Measurements from ENCODE around the gene POLDIP2. TPM values are rescaled to one million over a fixed set of nuclear protein-coding genes. Genes with fewer than 3 reads are reported as not detected.

Gene POLDIP2, protein sequence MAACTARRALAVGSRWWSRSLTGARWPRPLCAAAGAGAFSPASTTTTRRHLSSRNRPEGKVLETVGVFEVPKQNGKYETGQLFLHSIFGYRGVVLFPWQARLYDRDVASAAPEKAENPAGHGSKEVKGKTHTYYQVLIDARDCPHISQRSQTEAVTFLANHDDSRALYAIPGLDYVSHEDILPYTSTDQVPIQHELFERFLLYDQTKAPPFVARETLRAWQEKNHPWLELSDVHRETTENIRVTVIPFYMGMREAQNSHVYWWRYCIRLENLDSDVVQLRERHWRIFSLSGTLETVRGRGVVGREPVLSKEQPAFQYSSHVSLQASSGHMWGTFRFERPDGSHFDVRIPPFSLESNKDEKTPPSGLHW
- total RNA-seq: 10 to 100 TPM; 83.6 to 98.6 TPM

DNA sequence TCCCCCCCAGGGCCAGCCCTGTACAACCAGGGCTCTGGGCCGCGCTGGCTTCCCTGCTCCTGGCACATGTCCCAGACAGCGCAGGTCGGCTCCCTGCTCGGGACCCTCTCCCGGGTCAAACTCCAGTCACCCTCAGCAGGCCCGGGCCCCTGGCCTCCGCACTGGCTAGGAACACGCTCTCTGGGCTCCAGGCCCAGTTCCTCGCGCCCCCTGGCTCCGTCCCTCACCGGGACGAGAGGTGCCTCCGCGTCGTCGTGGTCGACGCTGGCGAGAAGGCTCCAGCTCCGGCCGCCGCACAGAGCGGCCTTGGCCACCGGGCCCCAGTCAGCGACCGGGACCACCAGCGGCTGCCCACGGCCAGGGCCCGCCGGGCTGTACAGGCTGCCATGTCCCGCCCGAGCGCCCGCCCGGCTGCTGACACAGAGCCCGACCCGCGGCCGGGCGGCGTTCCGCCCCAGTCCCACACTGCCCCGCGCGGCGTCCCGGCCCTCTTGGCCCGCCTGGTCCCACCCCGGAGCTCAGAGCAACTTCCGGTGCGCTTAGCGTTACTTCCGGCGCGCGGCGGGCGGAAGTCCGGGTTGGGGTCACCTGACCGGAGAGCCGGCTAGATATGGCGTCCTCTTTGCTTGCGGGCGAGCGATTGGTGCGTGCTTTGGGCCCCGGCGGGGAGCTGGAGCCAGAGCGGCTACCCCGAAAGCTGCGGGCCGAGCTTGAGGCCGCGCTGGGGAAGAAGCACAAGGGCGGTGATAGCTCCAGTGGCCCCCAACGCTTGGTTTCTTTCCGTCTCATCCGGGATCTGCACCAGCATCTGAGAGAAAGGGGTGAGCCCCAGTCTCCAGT is at the start of gene POLDIP2:
Gene POLDIP2 (minus strand): TSS at position 467 of the 840 bp plus-strand sequence. CDS start 79 bp downstream, at position 388.

DNA sequence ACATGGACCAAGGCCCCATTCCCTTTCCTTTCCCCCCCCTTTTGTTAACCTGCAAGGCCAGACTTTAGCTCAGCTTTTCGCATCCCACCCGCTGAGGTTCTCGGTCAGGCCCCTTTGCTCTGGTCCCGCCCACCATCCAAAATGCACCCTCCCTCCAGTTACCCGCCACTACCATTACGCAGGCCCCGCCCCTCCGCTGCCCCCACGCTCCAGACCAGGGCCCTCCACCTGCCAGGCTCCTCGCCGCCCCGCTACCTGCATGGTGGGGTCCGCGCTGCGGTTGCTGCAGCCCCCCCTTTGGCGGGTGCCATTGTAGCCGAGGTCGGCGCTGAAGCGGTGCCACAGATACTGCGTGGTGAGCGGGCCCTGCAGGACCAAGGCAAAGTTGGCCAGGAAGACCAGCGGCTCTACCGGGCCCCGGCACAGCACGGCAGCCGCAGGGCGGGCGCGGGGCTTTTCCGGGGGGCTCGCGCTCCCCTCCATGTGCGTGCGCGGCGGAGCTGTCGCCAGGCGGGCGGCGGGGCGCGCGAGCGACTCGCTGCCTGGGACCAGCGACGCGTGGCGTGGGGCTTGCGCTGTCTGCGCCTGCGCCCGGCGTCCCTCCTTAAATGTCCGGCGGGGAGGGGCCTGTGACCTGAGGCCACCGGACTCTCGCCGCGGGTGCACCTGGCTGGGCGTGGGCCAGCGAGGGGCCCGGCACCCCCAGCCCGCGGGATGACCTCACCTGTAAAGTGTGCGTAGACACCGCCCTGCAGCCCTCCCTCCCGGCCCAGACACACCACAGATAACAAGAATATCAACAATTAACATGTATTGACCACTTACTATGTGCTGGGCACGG is 48.5 kb upstream of the POLDIP2 start, which contains the start of gene SLC46A1:
Gene SLC46A1 (minus strand): TSS at position 581 of the 841 bp plus-strand sequence. CDS start 98 bp downstream, at position 483.

DNA sequence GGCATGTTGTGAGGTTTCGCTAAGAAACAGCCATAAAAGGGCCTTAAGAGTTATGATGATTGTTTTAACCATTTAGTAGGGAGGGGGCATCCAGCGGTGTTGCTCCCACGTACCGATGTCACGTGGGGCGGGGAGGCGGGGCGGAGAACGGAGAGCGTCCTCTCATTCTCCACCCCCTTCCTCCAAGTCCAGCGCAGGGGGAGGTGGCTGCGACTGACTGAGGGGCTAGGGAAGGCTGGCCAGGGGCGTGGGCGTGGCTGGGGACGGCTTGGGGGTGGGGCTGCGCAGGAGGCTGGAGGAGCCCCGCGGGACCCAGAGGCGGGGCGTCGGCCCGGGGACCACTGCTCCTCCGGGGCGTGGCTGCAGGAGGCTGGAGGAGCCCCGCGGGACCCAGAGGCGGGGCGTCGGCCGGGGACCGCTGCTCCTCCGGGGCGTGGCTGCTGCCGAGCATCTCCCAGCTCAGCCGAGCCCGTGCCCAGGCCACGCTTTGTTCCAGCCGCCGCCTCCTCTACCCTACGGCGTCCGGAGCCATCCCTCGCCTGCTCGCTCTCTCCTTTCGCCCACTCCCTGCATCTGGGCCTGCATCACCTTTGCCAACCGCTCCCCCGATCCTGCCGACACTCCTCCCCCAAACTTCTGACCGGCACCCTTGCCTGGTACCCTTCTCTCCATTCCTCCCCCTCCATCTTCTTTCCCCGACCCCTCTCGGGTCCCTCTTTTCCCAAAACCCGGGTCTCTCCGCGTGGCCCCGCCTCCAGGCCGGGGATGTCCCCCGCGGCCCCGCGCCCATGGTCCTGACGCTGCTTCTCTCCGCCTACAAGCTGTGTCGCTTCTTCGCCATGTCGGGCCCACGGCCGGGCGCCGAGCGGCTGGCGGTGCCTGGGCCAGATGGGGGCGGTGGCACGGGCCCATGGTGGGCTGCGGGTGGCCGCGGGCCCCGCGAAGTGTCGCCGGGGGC is 14.2 kb upstream of the POLDIP2 start, which contains the start of gene SARM1:
Gene SARM1 (plus strand): TSS at position 450 of the 958 bp plus-strand sequence. CDS start 339 bp downstream, at position 789.

DNA sequence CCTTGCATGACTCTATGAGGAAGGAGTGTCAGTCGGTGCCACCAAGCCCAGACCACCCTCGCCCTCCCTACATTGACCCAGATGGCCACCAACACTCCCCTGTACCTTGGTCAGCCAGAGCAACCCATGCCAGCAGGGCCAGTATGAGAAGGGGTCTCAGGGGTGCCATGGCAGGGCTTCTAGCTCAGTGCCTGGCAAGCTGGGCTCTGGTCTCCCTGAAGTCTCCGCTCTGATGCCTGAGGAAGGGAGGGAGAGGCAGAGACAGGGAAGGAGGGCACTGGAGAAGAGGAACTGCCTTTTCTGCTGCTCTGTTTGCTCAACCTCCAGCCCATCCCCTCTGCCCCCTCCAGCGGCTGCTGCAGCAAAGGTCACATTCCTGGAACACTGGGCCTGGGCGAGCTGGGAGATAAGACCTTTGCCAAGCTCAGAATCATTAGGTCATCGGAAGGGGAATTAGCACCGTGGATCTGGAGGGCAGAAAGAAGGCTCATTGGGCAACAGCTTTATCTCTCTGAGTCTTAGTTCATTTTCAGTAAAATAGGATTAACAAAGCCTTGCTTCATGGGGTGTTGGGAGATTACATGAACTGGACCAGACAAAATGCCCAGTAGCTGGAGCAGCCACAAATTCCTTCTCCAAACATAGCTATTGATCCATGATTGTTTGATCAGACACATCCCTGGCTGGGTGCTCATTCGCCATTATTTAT is 12.9 kb upstream of the POLDIP2 start, which contains the start of gene VTN:
Gene VTN (minus strand): TSS at position 273 of the 709 bp plus-strand sequence. CDS start 104 bp downstream, at position 169.

DNA sequence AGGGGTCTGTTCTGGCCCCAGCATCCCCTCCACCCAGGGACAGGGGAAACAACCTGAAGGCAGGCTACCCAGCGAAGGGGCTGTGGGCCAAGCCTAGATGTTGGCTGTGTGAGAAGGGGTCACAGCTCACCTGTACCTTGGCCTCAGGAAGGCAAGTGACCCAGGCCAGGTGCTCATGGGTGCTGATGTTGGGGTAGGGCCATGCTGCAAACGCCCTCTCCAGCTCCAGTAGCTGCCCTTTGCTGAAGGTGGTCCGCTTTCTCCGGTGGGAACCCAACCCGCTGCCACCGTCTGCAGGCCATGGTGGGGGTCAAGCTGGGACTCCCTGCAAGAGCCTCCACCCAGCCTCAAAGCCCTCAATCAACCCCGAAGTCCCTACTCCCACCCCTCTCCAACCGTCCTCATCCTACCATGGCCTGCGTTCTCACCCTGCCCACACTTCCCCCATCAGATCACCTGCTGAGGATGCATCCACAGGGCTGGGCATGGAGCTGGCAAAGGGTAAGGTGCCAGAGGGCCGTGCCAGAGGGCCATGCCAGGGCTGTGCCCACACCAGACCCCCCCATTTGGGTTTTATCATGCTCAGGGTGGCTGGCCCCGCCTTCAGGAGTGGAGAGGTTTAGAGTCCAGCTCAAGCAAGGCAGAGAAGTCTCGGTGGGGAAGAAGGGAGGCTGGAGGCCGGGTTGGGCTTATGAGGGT is 7.5 kb upstream of the POLDIP2 start, which contains the start of gene SEBOX:
Gene SEBOX (minus strand): TSS at position 535 of the 699 bp plus-strand sequence. CDS start 48 bp downstream, at position 487.

DNA sequence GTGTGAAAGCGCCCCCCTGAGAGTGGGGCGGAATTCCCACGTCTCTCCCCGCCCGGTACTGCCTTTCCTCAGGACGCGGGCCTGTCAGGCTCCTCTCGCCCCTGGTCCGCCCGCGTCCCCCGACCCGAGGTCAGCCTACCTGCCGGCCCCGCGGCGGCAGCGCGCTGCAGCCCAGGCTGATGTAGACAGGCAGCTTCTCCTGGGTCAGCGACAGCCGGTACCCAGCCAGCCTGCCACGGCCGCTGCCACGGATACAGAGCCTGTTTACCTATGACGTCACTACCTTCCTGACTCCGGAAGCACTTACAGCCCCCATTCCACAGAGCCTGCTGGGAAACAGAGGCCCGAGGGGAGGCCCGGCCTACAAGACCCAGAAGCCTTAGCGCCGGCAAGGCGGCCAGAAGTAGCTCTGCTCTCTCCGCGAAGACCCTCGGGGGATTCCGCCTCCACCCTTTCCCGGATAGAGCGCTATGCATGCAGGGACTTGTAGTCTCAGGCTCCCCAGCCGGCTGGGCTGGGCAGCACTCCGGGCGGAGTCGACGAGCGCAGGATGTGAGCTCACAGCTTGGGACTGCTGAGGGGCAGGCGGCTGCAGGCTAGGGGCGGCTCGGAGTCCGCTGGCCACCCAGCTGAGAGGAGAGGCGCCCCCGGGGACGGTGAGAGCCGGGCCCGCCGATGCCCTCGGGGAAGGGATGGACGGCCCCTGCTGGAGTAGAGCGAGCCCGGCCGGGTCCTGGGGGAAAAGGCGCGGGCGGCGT is 21.9 kb downstream of the POLDIP2 start, which contains the start of the genes IFT20 and TNFAIP1:
Gene IFT20 (minus strand): TSS at position 272 of the 758 bp plus-strand sequence. CDS start 3,487 bp downstream, outside the sequence.
Gene TNFAIP1 (plus strand): TSS at position 561 of the 758 bp plus-strand sequence. CDS start 3,761 bp downstream, outside the sequence.

DNA sequence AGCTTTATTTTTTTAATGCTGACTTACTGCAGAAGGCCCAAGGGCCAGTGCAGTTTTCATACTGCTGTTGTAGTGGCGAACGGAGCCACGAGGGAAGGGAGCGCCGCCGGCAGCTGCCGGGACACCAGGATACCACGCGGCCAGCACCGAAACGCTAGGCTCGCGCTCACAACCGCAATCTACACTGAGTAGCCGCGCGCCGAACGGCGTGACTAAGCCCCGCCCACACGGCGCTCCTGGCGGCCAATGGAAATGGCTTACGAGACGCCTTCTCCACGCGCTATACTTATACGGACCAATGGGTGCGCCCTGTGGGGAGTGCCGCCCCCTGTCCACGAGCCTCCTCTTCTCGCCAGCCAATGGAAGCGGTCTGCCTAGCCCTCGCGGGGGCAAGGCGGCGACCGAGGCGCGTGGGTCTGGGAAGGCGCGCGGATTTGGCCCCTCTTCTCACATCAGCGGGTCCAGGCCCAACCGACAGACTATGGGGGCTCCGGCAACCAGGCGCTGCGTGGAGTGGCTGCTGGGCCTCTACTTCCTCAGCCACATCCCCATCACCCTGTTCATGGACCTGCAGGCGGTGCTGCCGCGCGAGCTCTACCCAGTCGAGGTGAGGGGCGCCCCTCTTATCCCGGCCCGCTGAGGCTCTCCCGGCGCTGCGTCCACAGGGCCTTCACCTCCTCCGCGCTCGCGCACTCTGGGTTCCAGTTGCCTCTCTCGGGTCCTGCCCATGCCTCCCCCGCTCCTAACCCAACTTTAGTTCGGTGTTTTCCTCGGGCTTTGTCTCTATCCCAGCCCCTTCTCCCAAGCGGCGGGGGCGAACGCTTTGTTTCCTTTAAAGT is 38.3 kb downstream of the POLDIP2 start, which contains the start of gene TMEM97:
Gene TMEM97 (plus strand): TSS at position 442 of the 839 bp plus-strand sequence. CDS start 40 bp downstream, at position 482.

Other genes starting within 250 kb of the POLDIP2 start
- gene TMEM97, start 38.3 kb downstream of the POLDIP2 start, total RNA-seq: 10 to 100 TPM; 38.2 to 65.9 TPM
- 10 to 100 TPM; 12.7 to 16.7 TPM for gene IFT20, start 22.1 kb downstream of the POLDIP2 start, total RNA-seq
- 10 to 100 TPM; 34.4 to 38.3 TPM for gene TNFAIP1, start 21.8 kb downstream of the POLDIP2 start, total RNA-seq
- not detected for gene SEBOX, start 7.7 kb upstream of the POLDIP2 start, total RNA-seq
- under 1 TPM in 1 of 2 donors, not detected in 1; 0.34 TPM for gene VTN, start 12.8 kb upstream of the POLDIP2 start, total RNA-seq
- 10 to 100 TPM; 13.3 to 17.9 TPM for gene SARM1, start 14.2 kb upstream of the POLDIP2 start, total RNA-seq
- gene SLC46A1, start 48.7 kb upstream of the POLDIP2 start, total RNA-seq: 1 to 10 TPM; 3.7 to 7.6 TPM
- not detected for gene SLC13A2, start 116.1 kb upstream of the POLDIP2 start, total RNA-seq
- gene FOXN1, start 148.8 kb upstream of the POLDIP2 start, total RNA-seq: not detected
- gene UNC119, start 195.1 kb upstream of the POLDIP2 start, total RNA-seq: 10 to 100 TPM; 19.3 to 24.0 TPM
- 10 to 100 TPM; 43.7 to 48.3 TPM for gene PIGS, start 214.0 kb upstream of the POLDIP2 start, total RNA-seq
- 10 to 100 TPM; 16.2 to 19.3 TPM for gene ALDOC, start 219.4 kb upstream of the POLDIP2 start, total RNA-seq
- gene SPAG5, start 241.5 kb upstream of the POLDIP2 start, total RNA-seq: 10 to 100 TPM; 32.0 to 72.9 TPM

Data from melanocyte of skin (primary cell).